Endodermal cell (in vitro differentiated cells): ENCODE measurements around the gene FGF12. TPM values are rescaled to one million over a fixed set of nuclear protein-coding genes. Genes with fewer than 3 reads are reported as not detected.
"Not testable (repeated sequence)": the region's sequence is repeated elsewhere in the genome, so short reads cannot be mapped to it uniquely, and the experiment has no call there.

Source experiments
- DNase-seq: peaks from one replicate; pipeline ENCODE4 v3.0.0-alpha.2; 2017
- H3K27ac ChIP-seq: 2 replicates; pipeline ENCODE4 v1.5.1; 2013; ENCODE audit warnings: mild to moderate bottlenecking, low read depth, low read length, moderate library complexity
- H3K27me3 ChIP-seq: 2 replicates; pipeline ENCODE4 v1.6.1; 2013; ENCODE audit warnings: mild to moderate bottlenecking, low read length, moderate library complexity; ENCODE audit not compliant: insufficient read depth, control insufficient read depth, poor library complexity, severe bottlenecking
- H3K36me3 ChIP-seq: 2 replicates; pipeline ENCODE4 v1.7.0; 2013; ENCODE audit warnings: mild to moderate bottlenecking, low read length, moderate library complexity; ENCODE audit not compliant: control insufficient read depth, insufficient read depth
- H3K4me1 ChIP-seq: one replicate; pipeline ENCODE4 v1.7.0; 2013; ENCODE audit warnings: low read length; ENCODE audit not compliant: control insufficient read depth, insufficient read depth
- H3K4me3 ChIP-seq: 2 replicates; pipeline ENCODE4 v1.5.1; 2013; ENCODE audit warnings: mild to moderate bottlenecking, low read length, moderate library complexity
- H3K9ac ChIP-seq: 2 replicates; pipeline ENCODE4 v1.6.1; 2013; ENCODE audit warnings: mild to moderate bottlenecking, low read length, moderate library complexity; ENCODE audit not compliant: poor library complexity, severe bottlenecking; ENCODE audit errors: extremely low read depth
- H3K9me3 ChIP-seq: 2 replicates; pipeline ENCODE4 v1.6.1; 2013; ENCODE audit warnings: mild to moderate bottlenecking, low read length, moderate library complexity; ENCODE audit not compliant: control insufficient read depth
- H3K27ac Mint-ChIP-seq: 2 replicates; pipeline ENCODE4 v1.8.0; 2020; ENCODE audit warnings: mixed read lengths
- H3K27me3 Mint-ChIP-seq: 2 replicates; pipeline ENCODE4 v1.8.0; 2021; ENCODE audit warnings: mild to moderate bottlenecking, mixed read lengths; ENCODE audit not compliant: insufficient read depth
- H3K36me3 Mint-ChIP-seq: 2 replicates; pipeline ENCODE4 v1.8.0; 2020; ENCODE audit warnings: low read depth, mixed read lengths
- H3K4me1 Mint-ChIP-seq: 2 replicates; pipeline ENCODE4 v1.8.0; 2020; ENCODE audit warnings: mixed read lengths
- H3K4me3 Mint-ChIP-seq: 2 replicates; pipeline ENCODE4 v1.8.0; 2020; ENCODE audit warnings: mild to moderate bottlenecking, moderate library complexity, mixed read lengths
- H3K9me3 Mint-ChIP-seq: 2 replicates; pipeline ENCODE4 v1.8.0; 2020; ENCODE audit warnings: mild to moderate bottlenecking, mixed read lengths
- CTCF ChIP-seq: fragments of 200-600 bp; sonication (generic); conservative IDR thresholded peaks from 2 replicates; pipeline ENCODE4 v1.5.0; 2021; ENCODE audit warnings: antibody characterized with exemption, mild to moderate bottlenecking
- WGBS, 2 experiments: methylation state at CpG; one replicate each; pipeline versions ENCODE4 v1.1.5 to v1.1.7; 2013; ENCODE audit warnings: missing lambda C conversion rate in 2 of 2, mixed read lengths in 1 of 2; ENCODE audit not compliant: insufficient coverage in 1 of 2, insufficient read length in 1 of 2; 5-methylcytosine and 5-hydroxymethylcytosine counted together
- total RNA-seq, 2 donors: library from RNA; stranded (reverse); fragmentation: NEBNext Ultra II Directional in 1 of 2; extraction: Animal tissue kit (Norgen Biotek cat#: 25700) in 1 of 2; gene quantifications; 2 replicates in 1 of 2; 3 replicates in 1 of 2; pipeline ENCODE4 v1.2.1, GENCODE V29; 2021

The FGF12 gene
- total RNA-seq, 2 donors from 2014 or later = 22.9 to 25.2 TPM

DNA sequence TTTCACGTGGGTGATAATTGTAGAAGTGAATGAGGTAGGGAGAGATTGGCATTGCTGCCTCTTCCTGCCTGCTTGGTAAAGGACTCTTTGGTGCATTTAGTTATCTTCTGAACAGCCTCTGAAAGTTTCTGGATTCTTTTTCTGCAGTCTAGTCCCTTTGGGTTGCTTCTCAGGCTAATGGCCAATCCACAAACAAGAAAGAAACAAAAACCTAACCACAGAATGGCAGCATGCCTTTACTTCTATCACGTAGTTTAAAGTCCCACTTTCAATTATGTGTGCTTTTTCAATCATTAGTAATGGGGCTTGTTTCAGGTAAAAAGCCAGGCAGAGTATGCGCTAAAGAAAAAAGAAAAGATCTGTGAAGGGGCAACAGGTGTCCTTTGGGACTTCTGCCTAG, 7.4 kb downstream of the FGF12 start:
- 86 to 100% methylated on average over 2 to 3 of the region's 3 CpGs for WGBS, 2 experiments
- Histone ChIP-seq H3K9me3 (no peaks in the 10 kb centered on the region), H3K27ac (no peak overlapping the region), H3K27me3 (peaks cover 4% of the 10 kb centered on the region), H3K9ac (no peak overlapping the region), H3K4me3 (no peak overlapping the region), H3K36me3 (no peaks in the 10 kb centered on the region), H3K4me1 (no peaks in the 10 kb centered on the region)
- DNase-seq = no peak
- no peaks in the 10 kb centered on the region for H3K36me3 Mint-ChIP-seq
- no peaks in the 10 kb centered on the region for H3K9me3 Mint-ChIP-seq
- no peak for TF ChIP-seq CTCF
- peaks cover 5% of the 10 kb centered on the region for H3K4me1 Mint-ChIP-seq
- H3K27me3 Mint-ChIP-seq = peaks cover 6% of the 10 kb centered on the region
- no peak overlapping the region for H3K27ac Mint-ChIP-seq
- H3K4me3 Mint-ChIP-seq = no peak overlapping the region

- no peak overlapping the region for H3K4me3 Mint-ChIP-seq
- no peak for TF ChIP-seq CTCF
- no peaks in the 10 kb centered on the region for H3K4me1 ChIP-seq
- no peak for DNase-seq
- no peaks in the 10 kb centered on the region for H3K9me3 Mint-ChIP-seq
- H3K9me3 ChIP-seq = no peaks in the 10 kb centered on the region
- no peaks in the 10 kb centered on the region for H3K27me3 Mint-ChIP-seq
- H3K4me3 ChIP-seq = no peak overlapping the region
- H3K36me3 ChIP-seq = no peaks in the 10 kb centered on the region
- H3K9ac ChIP-seq = no peak overlapping the region
- H3K27me3 ChIP-seq = no peaks in the 10 kb centered on the region
- H3K27ac Mint-ChIP-seq = no peak overlapping the region
- peaks cover 5% of the 10 kb centered on the region for H3K4me1 Mint-ChIP-seq
- H3K27ac ChIP-seq = no peak overlapping the region
- no peaks in the 10 kb centered on the region for H3K36me3 Mint-ChIP-seq
- WGBS, 2 experiments = 14 to 79% methylated on average over 1 to 3 of the region's 3 CpGs
Observed at GRCh38 chr3:192718156-192718555, 9.2 kb downstream of the FGF12 start.

DNA sequence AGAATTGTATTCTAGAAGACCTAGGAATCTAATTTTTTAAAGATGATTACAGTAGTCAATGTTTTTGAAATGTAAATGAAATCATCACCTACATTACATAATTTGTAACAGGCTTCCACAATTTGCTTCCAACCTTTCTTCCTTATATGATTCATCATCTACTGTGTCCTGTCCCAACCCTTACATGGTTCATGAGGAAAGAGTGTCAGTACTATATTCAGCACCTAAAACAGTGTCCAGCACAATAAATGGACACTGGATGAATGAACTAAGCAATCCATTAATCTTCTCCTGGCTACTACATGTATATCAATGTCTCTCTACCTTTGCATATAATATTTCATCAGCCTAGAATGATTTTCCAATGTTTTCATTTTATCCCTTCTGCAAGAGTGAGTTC, 12.2 kb downstream of the FGF12 start:
- Mint-ChIP-seq H3K36me3 (peaks cover 8% of the 10 kb centered on the region), H3K4me3 (no peak overlapping the region), H3K27me3 (no peaks in the 10 kb centered on the region), H3K4me1 (peaks cover 5% of the 10 kb centered on the region), H3K9me3 (peaks cover 16% of the 10 kb centered on the region), H3K27ac (no peak overlapping the region)
- no peaks in the 10 kb centered on the region for H3K27me3 ChIP-seq
- no peak overlapping the region for H3K27ac ChIP-seq
- DNase-seq = no peak
- H3K4me3 ChIP-seq = no peak overlapping the region
- no peaks in the 10 kb centered on the region for H3K4me1 ChIP-seq
- H3K9me3 ChIP-seq = peaks cover 7% of the 10 kb centered on the region
- H3K9ac ChIP-seq = no peak overlapping the region
- TF ChIP-seq CTCF = no peak
- H3K36me3 ChIP-seq = no peaks in the 10 kb centered on the region

DNA sequence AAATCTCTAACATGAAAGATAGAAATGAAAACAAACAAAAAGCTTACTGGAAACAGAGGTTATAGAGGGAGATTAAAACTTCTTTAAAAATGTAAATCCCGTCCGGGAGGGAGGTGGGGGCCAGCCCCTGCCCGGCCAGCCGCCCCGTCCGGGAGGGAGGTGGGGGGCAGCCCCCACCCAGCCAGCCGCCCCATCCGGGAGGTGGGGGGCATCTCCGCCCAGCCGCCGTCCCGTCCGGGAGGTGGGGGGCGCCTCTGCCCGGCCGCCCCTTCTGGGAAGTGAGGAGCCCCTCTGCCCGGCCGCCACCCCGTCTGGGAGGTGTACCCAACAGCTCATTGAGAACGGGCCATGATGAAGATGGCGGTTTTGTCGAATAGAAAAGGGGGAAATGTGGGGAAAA, 16.2 kb downstream of the FGF12 start:
- H3K4me3 ChIP-seq, H3K27ac ChIP-seq, H3K36me3 ChIP-seq, H3K27me3 Mint-ChIP-seq, H3K27ac Mint-ChIP-seq, H3K4me3 Mint-ChIP-seq, H3K4me1 ChIP-seq, H3K27me3 ChIP-seq, DNase-seq, H3K9ac ChIP-seq, H3K4me1 Mint-ChIP-seq, H3K9me3 ChIP-seq, H3K36me3 Mint-ChIP-seq: not testable (repeated sequence)
- peaks cover 16% of the 10 kb centered on the region for H3K9me3 Mint-ChIP-seq
- WGBS, 2 experiments = 94 to 100% methylated on average over 2 to 19 of the region's 22 CpGs
